Uterus (tissue), 2 donors: ENCODE measurements around the gene PRR5L.

ENCODE experiments used
- POLR2A ChIP-seq, 2 donors: fragments of 450-650 bp; IDR thresholded peaks; one replicate each; pipeline ENCODE4 v1.6.1; 2016; ENCODE audit warnings: antibody characterized with exemption in 2 of 2, mild to moderate bottlenecking in 1 of 2, moderate library complexity in 1 of 2
- TF ChIP-seq, protein P1 (sequence below), 4 experiments: fragments of 200-600 bp in 2 of 4; fragments of 450-650 bp in 2 of 4; sonication (generic) in 2 of 4; IDR thresholded peaks; one replicate each; pipeline ENCODE4 v1.5.1; 2016 to 2019; ENCODE audit warnings: antibody characterized with exemption in 4 of 4, mild to moderate bottlenecking in 2 of 4, moderate library complexity in 1 of 4

DNA sequence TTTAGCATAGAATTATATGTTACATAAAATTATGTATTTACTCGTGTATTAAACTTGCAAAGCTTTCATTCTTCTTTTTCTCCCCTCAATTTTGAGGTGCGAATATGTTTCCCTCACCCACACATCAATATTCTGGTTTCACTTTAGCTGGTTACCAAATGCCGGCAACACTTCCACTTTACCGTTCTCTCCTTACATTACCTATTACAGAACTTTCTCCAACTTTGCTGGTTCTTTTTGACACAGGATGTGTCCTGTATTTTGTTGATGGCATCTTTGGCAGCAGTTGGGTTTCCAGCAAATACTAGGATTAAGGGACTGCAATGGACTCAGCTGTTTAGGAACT, 84.9 kb downstream of the PRR5L start:
- TF ChIP-seq, protein P1, sequence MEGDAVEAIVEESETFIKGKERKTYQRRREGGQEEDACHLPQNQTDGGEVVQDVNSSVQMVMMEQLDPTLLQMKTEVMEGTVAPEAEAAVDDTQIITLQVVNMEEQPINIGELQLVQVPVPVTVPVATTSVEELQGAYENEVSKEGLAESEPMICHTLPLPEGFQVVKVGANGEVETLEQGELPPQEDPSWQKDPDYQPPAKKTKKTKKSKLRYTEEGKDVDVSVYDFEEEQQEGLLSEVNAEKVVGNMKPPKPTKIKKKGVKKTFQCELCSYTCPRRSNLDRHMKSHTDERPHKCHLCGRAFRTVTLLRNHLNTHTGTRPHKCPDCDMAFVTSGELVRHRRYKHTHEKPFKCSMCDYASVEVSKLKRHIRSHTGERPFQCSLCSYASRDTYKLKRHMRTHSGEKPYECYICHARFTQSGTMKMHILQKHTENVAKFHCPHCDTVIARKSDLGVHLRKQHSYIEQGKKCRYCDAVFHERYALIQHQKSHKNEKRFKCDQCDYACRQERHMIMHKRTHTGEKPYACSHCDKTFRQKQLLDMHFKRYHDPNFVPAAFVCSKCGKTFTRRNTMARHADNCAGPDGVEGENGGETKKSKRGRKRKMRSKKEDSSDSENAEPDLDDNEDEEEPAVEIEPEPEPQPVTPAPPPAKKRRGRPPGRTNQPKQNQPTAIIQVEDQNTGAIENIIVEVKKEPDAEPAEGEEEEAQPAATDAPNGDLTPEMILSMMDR (IDR thresholded peaks at IDR 0.05) = no peak
- no peak for TF ChIP-seq POLR2A (IDR thresholded peaks at IDR 0.05)
